ENCODE results near the gene SYCE1L. TPM values are rescaled to one million over a fixed set of nuclear protein-coding genes. Genes with fewer than 3 reads are reported as not detected.

SYCE1L gene
- total and polyA plus RNA-seq, 4 donors = 0.51 to 0.69 TPM; not detected in 2

- H3K27me3 ChIP-seq (ENCODE audit: control insufficient read depth in 4 of 4, insufficient read depth in 4 of 4, low read length in 3 of 4) = no peaks in the 10 kb centered on the region
- TF ChIP-seq JUND (IDR thresholded peaks at IDR 0.05) = no peak
- TF ChIP-seq ZBTB33 (IDR thresholded peaks at IDR 0.05) = no peak
- TF ChIP-seq RAD21 (IDR thresholded peaks at IDR 0.05) = no peak
- no peak for TF ChIP-seq TAF1 (conservative IDR thresholded peaks at IDR 0.05)
- TF ChIP-seq, protein P1, sequence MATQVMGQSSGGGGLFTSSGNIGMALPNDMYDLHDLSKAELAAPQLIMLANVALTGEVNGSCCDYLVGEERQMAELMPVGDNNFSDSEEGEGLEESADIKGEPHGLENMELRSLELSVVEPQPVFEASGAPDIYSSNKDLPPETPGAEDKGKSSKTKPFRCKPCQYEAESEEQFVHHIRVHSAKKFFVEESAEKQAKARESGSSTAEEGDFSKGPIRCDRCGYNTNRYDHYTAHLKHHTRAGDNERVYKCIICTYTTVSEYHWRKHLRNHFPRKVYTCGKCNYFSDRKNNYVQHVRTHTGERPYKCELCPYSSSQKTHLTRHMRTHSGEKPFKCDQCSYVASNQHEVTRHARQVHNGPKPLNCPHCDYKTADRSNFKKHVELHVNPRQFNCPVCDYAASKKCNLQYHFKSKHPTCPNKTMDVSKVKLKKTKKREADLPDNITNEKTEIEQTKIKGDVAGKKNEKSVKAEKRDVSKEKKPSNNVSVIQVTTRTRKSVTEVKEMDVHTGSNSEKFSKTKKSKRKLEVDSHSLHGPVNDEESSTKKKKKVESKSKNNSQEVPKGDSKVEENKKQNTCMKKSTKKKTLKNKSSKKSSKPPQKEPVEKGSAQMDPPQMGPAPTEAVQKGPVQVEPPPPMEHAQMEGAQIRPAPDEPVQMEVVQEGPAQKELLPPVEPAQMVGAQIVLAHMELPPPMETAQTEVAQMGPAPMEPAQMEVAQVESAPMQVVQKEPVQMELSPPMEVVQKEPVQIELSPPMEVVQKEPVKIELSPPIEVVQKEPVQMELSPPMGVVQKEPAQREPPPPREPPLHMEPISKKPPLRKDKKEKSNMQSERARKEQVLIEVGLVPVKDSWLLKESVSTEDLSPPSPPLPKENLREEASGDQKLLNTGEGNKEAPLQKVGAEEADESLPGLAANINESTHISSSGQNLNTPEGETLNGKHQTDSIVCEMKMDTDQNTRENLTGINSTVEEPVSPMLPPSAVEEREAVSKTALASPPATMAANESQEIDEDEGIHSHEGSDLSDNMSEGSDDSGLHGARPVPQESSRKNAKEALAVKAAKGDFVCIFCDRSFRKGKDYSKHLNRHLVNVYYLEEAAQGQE (IDR thresholded peaks at IDR 0.05) = no peak
- TF ChIP-seq SP1 (IDR thresholded peaks at IDR 0.05) = no peak
- no peak for TF ChIP-seq EGR1 (IDR thresholded peaks at IDR 0.05; ENCODE audit: low read depth in 2 of 2)
- no peak for TF ChIP-seq RXRA (IDR thresholded peaks at IDR 0.05)
- no peak for TF ChIP-seq MAX (IDR thresholded peaks at IDR 0.05)
- TF ChIP-seq, protein P2, sequence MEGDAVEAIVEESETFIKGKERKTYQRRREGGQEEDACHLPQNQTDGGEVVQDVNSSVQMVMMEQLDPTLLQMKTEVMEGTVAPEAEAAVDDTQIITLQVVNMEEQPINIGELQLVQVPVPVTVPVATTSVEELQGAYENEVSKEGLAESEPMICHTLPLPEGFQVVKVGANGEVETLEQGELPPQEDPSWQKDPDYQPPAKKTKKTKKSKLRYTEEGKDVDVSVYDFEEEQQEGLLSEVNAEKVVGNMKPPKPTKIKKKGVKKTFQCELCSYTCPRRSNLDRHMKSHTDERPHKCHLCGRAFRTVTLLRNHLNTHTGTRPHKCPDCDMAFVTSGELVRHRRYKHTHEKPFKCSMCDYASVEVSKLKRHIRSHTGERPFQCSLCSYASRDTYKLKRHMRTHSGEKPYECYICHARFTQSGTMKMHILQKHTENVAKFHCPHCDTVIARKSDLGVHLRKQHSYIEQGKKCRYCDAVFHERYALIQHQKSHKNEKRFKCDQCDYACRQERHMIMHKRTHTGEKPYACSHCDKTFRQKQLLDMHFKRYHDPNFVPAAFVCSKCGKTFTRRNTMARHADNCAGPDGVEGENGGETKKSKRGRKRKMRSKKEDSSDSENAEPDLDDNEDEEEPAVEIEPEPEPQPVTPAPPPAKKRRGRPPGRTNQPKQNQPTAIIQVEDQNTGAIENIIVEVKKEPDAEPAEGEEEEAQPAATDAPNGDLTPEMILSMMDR (IDR thresholded peaks at IDR 0.05; ENCODE audit: low read depth, low read length, missing input control) = no peak
- no peak for TF ChIP-seq GABPA (IDR thresholded peaks at IDR 0.05 in 1 of 2, conservative IDR thresholded peaks at IDR 0.05 in 1 of 2)
- TF ChIP-seq, protein P3, sequence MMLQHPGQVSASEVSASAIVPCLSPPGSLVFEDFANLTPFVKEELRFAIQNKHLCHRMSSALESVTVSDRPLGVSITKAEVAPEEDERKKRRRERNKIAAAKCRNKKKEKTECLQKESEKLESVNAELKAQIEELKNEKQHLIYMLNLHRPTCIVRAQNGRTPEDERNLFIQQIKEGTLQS (IDR thresholded peaks at IDR 0.05) = no peak
- TF ChIP-seq FOXA2 (IDR thresholded peaks at IDR 0.05) = no peak
- no peak for TF ChIP-seq HNF4G (IDR thresholded peaks at IDR 0.05)
- TF ChIP-seq HNF4A (conservative IDR thresholded peaks at IDR 0.05) = no peak
- no peak for TF ChIP-seq YY1 (IDR thresholded peaks at IDR 0.05)
- no peak for TF ChIP-seq FOXA1 (IDR thresholded peaks at IDR 0.05)
- TF ChIP-seq NR2F2 (IDR thresholded peaks at IDR 0.05) = no peak
- WGBS = 66% methylated on average over 10 of the region's 10 CpGs
- no peaks in the 10 kb centered on the region for H3K4me1 ChIP-seq (ENCODE audit: control insufficient read depth in 4 of 4, insufficient read depth in 4 of 4, low read length in 3 of 4)
- H3K9me3 ChIP-seq (ENCODE audit: control insufficient read depth in 4 of 4, low read length in 3 of 4) = no peaks in the 10 kb centered on the region
- no peak for DNase-seq (ENCODE audit: low spot score)
- H3K27ac ChIP-seq (ENCODE audit: low read depth in 1 of 2, low read length in 2 of 2) = no peak overlapping the region
- no peaks in the 10 kb centered on the region for H3K36me3 ChIP-seq (ENCODE audit: control insufficient read depth in 4 of 4, insufficient read depth in 3 of 4, low read depth in 1 of 4, low read length in 3 of 4)
- H3K4me3 ChIP-seq (ENCODE audit: low read depth in 1 of 3, low read length in 3 of 3) = no peak overlapping the region
- H3K9ac ChIP-seq (ENCODE audit: low read depth in 1 of 2, low read length in 2 of 2) = no peak overlapping the region
Measured at GRCh38 chr16:77223184-77223583, 24.0 kb downstream of the SYCE1L start.
